Activated CD8-positive, alpha-beta memory T cell treated with anti-CD3 and anti-CD28 coated beads, Interleukin-2, amount 50 U/mL, for 4 hours (primary cell): Measurements from ENCODE around the gene SMIM41.

Experiments used
- DNase-seq: peaks from one replicate; pipeline ENCODE4 v3.0.0-alpha.2; 2020

Gene SMIM41

GRCh38 chr12:52052468-52053186, 26.9 kb upstream of the SMIM41 start:
- DNase-seq = no peak

GRCh38 chr12:52053536-52054209, 25.8 kb upstream of the SMIM41 start:
- DNase-seq = no peak

- DNase-seq = no peak
Observed at GRCh38 chr12:52054231-52054832, 25.2 kb upstream of the SMIM41 start.

GRCh38 chr12:52054833-52055730, 24.4 kb upstream of the SMIM41 start:
- no peak for DNase-seq

- DNase-seq = no peak
Observed at GRCh38 chr12:52055731-52056711, 23.5 kb upstream of the SMIM41 start.

GRCh38 chr12:52056801-52057637, 22.5 kb upstream of the SMIM41 start:
- DNase-seq = no peak

- no peak for DNase-seq
Observed at GRCh38 chr12:52057638-52058576, 21.6 kb upstream of the SMIM41 start.

- no peak for DNase-seq
Observed at GRCh38 chr12:52058631-52059361, 20.7 kb upstream of the SMIM41 start.

GRCh38 chr12:52059582-52060497, 19.7 kb upstream of the SMIM41 start:
- no peak for DNase-seq

- no peak for DNase-seq
Observed at GRCh38 chr12:52060498-52061177, 18.9 kb upstream of the SMIM41 start.

- no peak for DNase-seq
Observed at GRCh38 chr12:52061470-52062166, 17.9 kb upstream of the SMIM41 start.

- DNase-seq = no peak
Observed at GRCh38 chr12:52062167-52063081, 17.1 kb upstream of the SMIM41 start.

- DNase-seq = no peak
Observed at GRCh38 chr12:52063082-52063924, 16.2 kb upstream of the SMIM41 start.

GRCh38 chr12:52063981-52064649, 15.4 kb upstream of the SMIM41 start:
- no peak for DNase-seq
